EL (cell line): ENCODE measurements around the gene DLG2.
A peak's percentile ranks its signal among the peaks of the same experiment; 100 is the strongest.
"Not testable (repeated sequence)": the region's sequence is repeated elsewhere in the genome, so short reads cannot be mapped to it uniquely, and the experiment has no call there.

Experiments used
- DNase-seq: peaks from one replicate; pipeline ENCODE4 v3.0.0-alpha.2; 2016

The DLG2 gene

DNA sequence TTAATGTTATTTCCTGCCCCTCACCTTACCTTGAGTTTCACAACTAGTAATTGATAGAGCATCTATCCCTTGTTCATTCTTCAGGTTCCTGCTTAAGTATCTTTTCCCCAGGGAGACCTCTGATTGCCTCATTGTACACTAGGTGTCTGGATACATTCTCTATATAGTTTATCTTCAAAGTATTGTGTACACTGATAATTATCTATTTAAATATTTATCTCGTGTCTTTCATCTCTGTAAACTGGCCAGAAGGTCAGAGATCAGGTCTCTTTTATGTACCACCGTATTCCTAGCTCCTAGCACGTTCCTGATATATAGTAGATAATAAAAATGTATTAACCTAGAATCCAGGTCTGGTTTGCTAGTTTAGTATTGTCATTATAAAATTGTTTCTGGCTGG, 7.6 kb upstream of the DLG2 start:
- no peak for DNase-seq

DNA sequence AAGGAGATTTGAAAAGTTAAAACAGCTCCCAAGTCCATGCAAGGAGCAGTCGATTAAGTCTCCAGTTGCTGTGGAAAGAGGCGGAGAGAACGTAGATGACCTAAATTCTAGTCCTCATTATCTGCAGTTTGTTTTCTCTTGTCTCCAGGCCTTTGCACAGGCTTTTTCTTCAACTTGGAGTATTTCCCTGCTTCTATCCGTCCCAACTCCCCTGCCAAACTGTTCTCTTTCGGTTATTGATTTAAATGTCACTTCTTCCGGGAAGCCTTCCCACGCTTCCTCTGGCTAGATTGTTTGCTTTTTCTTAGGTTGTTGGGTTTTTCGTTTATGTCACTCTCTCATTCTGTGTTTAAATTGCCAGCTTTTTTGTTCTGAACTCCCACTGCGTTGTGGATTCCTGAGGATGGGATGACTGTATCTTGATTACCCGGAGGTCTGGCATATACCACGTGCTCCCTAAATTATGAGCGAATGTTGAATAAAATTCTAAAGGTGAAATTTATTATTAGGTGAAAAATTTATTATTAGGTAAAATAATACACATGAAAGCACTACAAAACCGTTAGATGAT, 1.7 kb upstream of the DLG2 start:
- DNase-seq = no peak

DNA sequence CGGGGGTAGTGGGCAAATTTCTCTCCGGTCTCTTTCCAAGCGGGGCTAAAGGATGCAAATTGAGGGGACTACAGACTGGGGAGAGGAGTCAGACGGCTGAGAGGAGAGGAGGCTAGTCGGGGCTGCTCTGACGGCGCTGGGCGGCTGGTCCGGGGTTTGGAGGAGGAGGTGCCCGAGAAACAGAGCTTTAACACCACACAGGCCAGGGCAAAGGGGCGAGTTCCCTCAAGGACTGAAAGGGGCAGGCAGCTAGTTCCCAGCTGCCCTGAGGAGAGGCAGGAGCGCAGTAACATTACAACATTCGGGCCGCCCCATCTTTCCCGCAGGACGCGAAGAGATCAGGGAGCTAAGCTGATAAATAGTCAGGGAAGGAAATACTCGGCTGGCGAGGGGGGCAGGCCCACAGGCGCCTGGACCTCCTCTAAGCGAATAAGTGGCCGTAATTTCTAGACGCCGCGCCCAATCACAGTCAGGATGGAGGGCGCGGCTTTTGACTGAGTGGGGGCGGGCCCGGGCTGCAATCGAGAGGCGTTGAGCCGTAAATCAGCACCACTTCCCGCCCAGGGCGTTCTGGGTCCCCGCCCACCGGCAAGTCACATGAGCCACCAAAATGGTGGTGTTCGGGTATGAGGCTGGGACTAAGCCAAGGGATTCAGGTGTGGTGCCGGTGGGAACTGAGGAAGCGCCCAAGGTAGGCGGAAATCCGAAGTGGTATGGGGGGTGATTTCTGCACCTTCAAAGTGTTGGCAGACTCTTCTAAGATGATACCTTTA, 1.0 kb upstream of the DLG2 start, which contains the start of gene TMEM126B:
Gene TMEM126B, plus strand, starts transcription at position 596 of the 773 bp plus-strand sequence. Its CDS starts 15 bp downstream, at position 611.
- peak; percentile 98 for DNase-seq

DNA sequence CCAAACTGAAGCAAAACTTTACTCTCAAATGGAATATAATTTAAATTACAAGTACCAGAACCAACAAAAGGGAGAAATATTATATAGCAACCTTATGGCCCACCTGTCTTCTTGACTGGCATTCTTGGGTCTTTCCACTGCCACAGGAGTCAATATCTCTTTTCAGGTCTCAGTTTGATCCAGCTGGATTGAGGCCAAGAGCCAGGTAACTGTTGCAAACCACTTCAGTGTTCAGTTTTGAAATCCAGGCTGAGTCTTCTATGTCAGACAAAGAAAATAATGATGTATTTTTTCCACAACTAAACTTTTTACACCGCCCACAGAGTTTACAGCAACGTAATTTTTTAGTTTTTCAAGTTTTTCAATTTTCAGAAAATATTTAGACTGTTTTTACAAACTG, 648 bp downstream of the DLG2 start:
- DNase-seq = no peak

DNA sequence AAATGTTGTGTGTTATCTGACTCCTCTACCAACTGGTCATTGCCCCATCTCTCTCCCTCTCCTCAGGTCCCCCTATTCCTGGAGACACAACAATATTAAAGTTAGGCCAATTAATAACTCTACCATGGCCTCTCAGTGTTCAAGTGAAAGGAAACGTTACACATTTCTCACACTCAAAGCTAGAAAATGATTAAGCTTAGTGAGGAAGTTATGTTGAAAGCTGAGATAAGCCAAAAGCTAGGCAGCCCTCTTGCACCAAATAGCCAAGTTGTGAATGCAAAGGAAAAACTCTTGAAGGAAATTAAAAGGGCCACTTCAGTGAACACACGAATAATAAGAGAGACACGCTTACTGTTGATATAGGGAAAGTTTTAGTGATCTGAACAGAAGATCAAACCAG, 6.9 kb downstream of the DLG2 start:
- DNase-seq = no peak

DNA sequence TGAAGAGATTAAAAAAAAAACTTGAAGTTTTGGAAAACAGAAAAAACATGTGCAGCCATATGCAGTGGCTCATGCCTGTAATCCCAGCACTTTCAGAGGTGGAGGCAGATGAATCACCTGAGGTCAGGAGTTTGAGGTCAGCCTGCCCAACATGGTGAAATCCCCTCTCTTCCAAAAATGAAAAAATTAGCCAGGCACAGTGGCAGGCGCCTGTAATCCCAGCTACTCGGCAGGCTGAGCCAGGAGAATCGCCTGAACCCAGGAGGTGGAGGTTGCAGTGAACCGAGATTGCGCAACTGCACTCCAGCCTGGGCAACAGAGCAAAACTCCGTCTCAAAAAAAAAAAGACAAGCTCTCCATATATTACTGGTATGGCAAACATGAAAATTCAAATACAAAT, 7.6 kb downstream of the DLG2 start:
- peak; percentile 7 for DNase-seq

DNA sequence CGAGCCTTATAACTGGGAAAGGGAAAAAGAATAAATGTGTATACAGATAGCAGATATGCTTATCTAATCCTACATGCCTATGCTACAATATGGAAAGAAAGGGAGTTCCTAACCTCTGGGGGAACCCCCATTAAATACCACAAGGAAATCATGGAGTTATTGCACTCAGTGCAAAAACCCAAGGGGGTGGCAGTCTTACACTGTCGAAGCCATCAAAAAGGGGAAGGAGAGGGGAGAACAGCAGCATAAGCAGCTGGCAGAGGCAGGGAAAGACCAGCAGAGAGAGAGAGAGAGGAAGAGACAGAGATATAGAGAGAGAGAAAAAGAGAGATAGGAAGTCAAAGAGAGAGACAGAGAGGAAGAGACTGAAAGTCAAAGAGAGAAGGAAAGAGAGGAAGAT, 15.5 kb downstream of the DLG2 start:
- not testable (repeated sequence) for DNase-seq

DNA sequence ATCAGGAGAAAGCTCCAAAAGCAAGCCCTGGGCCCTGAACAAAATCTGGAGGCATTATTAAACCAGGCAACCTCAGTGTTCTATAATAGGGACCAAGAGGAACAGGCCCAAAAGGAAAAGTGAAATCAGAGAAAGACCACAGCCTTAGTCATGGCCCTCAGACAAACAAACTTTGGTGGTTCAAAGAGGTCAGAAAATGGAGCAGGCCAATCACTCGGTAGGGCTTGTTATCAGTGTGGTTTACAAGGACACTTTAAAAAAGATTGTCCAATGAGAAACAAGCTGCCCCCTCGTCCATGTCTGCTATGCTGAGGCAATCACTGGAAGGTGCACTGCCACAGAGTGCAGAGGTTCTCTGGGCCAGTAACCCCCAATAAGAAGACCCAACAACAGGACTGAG, 17.9 kb downstream of the DLG2 start:
- not testable (repeated sequence) for DNase-seq

DNA sequence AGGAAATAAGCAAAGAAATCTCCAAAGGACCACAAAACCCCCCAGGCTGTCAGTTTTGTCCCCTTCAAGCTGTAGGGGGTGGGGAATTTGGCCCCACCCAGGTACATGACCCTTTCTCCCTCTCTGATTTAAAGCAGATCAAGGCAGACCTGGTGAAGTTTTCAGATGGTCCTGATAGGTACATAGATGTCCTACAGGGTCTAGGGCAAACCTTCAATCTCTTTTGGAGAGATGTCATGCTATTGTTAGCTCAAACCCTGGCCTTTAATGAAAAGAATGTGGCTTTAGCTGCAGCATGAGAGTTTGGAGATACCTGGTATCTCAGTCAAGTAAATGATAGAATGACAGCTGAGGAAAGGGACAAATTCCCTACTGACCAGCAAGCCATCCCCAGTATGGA, 18.5 kb downstream of the DLG2 start:
- not testable (repeated sequence) for DNase-seq

DNA sequence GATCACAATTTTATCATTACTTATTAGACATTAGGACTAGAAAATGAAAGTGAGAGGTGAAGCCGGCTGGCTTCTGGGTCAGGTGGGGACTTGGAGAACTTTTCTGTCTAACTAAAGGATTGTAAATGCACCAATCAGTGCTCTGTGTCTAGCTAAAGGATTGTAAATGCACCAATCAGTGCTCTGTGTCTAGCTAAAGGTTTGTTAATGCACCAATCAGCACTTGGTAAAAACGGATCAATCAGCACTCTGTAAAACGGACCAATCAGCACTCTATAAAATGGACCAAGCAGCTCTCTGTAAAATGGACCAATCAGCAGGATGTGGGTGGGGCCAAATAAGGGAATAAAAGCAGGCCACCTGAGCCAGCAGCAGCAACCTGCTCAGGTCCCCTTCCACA, 20.9 kb downstream of the DLG2 start:
- DNase-seq = not testable (repeated sequence)

DNA sequence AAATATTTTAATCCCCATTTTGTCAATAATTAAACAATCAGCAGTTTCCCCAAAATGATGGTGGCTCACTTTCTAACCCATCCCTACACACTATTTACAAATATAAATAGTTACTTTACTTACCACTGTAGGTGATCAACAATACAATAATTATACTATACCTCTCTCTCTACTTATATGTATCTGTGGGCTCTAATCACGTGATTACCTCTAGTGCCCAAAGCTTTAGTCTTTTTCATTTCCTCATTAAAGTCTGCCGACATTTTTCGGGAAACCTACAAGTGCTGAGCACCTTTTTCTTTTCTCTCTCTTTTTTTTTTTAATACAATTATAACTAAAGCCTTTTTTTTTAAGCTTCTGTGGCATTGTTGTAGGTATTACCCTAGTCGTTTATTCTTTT, 23.9 kb downstream of the DLG2 start:
- no peak for DNase-seq

DNA sequence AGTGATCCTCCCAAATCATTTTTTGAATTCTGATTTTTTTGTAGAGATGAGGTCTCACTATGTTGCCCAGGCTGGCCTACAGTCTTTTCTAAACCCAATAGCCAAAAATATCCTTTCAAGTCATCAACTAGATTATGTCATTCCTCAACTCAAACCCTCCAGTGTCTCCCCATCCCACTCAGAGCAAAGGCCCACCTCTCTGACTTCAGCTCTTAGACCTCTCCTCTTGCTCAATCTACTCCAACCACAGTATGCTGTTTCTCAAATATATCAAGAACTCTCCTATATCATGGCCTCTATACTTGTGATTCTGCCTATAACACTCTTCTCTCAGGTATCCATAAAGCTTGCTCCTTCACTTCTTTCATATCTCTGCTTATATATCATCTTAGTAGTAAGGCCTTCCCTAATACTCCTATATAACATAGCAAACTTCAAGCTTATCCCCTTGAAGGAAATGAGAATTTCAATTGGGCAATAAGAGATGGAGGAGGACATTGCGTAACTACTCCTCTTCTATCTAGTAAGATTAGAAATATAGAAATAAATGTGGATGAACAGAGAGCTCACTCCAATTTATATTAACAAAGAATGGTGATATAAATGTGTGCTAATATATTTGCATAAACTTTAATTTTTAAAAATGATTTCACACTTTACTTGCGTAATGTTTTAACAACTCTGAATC, 24.5 kb downstream of the DLG2 start:
- no peak for DNase-seq

DNA sequence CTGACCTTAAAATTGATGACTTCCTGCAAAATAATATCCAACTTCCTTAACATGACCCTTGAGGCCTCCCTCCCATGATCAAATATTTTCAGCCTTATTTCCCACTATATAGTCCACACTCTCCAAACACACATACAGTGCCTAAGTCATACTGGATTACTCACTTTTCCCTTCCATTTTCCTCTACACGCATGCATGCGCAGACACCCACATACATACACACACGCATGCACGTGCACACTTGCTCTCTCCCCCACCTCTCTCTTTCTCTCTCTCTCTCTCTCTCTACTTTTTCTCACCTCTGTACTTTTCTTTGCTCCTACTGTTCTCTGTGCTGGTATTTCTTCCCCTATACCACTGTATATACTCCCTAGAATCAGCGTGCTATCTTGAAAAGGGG, 28.1 kb downstream of the DLG2 start:
- DNase-seq = no peak

DNA sequence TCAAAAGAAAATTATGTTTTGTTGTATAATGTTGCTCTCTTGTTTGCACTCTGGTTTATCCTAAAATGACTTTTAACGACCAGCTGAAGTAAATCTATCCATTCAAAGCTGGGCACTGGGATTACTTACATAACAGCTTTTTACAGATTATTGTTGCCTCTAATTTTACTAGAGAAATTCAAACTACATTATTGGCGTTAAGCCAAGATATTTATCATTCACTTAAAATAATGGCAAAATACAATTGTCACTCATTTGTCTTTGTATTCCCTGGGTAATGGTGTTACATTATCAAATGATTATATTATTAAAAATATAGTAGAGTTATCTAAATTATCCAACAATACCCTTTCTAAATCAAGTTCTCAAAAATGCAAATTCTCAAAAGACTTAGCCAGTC, 30.3 kb downstream of the DLG2 start:
- DNase-seq = no peak

DNA sequence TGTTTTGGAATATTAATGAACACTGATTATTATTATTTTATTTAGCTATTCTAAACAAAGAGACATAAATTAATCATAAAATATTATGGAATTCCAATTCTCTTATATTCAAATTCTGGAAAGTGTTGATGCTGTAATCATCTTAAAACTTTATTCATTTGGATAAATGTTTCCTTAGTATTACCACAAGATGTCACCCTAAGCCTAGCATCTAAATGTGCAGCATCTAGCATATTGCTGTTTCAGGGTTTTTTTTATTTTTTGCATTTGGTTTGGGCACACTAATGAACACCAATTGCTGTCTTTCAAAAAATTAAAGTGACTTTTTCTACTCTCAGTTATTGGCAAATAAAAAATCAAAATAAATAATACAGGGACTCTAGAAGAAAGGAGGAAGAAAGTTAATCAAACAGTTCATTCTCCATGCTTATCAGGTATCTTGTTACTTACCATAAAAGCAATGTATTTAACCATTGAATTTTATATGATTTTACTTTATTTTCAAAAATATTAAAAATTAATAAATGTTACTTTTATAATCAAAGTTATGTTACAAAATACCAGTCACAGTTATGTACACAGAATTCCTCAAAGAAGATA, 31.8 kb downstream of the DLG2 start:
- peak; percentile 54 for DNase-seq

DNA sequence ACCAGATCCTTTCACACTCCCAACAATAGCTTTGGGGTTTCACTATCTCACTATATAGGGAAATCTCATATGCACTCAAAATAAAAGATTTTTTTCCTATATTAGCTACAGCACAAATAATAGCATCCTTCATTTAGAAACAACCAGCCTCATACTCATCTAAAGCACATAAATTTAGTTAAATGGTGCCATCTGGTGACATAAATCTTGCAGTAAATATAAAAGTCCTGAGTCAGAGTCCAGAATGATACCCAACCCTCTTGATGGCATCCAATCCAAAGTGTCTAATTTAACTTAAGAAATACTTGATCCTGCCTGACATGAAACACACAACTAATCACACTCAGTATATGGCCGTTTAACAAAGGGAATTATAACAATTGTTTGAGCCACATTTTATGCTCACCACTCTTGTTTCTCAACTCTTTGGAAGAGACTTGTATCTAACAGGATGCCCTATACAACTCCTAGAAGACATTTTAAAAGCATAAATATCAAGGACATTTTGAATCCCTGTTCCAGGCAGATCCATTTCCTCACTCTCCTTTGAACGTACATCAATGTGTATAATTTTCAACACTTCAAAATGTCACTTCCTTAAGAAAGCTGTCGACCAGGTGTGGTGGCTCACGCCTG, 36.2 kb downstream of the DLG2 start:
- peak; percentile 45 for DNase-seq

DNA sequence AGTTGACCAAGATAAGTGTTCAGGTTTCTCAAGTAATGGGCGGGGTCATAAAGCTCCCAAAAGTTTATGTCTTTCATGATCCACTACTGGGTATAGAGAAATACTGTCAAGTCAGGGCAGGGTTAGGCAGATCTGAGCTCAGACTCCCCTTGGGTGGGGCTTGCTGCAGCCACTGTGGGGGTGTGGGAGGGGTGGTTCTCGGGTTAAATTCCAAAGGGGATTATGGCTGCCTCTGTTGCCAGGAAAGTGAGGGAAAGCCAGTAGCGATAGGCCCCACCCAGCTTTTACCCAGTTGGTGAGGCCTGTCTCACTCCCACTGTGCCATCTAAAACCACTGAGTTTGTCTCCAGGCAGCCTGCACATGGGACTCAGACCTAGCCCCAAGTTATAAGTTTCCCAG, 37.8 kb downstream of the DLG2 start:
- DNase-seq = no peak

DNA sequence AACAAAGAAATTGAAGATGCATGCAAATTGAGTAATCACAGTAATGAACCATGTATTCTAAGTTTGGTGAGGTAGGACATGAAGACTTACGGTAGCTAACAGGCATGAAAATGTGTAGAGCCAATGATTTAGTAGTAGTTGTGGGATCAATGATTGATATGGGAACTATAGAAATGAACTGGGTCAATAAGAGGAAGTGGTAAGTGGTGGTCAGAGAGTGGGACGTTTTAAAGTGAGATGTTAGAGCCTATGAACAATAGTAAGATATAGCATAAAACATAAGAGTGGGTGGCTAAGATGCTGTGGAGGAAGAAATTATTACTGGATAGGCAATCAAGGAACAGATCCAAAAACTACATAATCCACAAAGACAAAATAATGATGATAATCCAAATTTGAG, 45.0 kb downstream of the DLG2 start:
- no peak for DNase-seq

DNA sequence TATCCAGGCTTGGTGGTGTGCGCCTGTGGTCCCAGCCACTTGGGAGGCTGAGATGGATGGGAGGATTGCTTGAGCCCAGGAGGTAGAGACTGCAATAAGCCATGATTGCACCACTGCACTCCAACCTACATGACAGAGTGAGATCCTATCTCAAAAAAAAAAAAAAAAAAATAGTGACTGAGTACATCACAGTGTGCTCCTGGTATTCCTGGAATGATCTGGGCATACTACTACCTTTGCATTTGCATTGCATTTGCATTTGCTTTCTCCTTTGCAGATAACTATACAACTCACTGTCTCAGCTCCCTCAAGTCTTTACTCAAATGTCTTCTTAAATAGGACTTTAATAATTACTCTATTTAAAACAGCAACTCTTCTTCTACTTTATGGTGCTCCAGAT, 51.8 kb downstream of the DLG2 start:
- no peak for DNase-seq

DNA sequence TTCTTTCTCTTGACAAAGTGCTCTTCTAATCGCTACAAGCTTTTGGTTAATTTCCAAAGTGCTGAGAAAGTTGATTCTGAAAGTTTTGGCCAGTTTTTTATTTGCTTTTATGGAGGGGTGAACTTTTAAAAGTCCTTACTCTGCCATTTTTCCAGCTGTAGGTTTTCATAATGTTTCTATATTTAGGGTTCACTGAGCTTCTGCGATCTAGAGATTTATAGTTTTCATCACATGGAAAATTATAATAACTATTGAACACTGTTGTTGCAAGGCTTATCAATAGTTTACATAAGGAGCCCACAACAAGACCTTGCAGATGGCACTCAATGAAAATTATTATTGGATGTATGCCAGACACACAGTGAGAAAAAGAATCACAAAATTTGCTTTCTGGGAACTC, 55.1 kb downstream of the DLG2 start:
- DNase-seq = no peak

DNA sequence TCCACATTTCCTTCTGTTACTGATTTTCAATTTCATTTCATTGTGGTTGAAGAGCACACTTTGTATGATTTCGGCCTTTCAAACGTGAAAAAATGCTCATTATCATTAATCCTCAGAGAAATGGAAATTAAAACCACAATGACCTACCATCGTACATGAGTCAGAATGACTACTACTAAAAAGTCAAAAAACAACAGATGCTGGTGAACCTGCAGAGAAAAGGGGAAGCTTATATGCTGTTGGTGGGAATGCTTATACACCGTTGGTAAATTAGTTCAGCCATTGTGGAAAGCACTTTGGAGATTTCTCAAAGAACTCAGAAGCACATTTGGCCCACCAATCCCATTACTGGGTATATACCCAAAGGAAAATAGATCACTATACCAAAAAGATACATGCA, 57.6 kb downstream of the DLG2 start:
- no peak for DNase-seq

DNA sequence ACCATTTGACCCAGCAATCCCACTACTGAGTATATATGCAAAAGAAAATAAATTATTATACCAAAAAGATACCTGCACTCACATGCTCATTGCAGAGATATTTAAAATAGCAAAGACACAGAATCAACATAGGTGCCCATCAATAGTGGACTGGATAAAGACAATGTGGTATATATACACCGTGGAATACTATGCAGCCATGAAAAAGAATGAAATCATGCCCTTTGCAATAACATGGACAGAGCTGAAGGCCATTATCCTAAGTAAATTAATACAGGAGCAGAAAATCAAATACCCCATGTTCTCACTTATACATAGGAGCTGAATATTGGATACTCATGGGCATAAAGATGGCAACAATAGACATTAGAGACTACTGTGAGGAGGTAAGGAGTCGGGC, 68.7 kb downstream of the DLG2 start:
- no peak for DNase-seq

DNA sequence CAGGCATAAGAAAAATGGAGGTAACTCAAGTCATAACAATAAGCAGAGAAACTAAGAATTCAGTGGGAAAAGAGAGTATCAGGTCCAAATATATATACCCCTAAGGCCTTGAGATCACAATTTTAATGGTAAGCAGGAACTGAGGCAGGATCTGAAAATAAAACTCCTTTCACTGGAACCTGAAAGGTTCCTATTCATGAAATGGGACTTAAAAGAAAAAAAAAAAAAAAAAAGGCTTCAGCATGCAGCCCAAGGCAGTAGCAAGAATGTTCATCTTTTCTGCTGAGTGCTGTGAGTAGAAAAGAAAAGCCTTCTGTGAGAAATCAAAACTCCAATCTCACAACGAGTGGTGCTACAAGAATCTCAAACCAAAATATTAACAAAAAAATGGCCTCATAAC, 75.3 kb downstream of the DLG2 start:
- DNase-seq = no peak
